GM12892 (cell line): ENCODE measurements around the gene ZBTB40.

ENCODE experiments used
- POLR2A ChIP-seq: IDR thresholded peaks from 2 replicates; pipeline ENCODE4 v1.6.1; 2011; ENCODE audit warnings: low read depth, low read length, control low read depth
- POLR2AphosphoS5 ChIP-seq: IDR thresholded peaks from 2 replicates; pipeline ENCODE4 v1.6.1; 2011; ENCODE audit warnings: low read depth, low read length, control low read depth

DNA sequence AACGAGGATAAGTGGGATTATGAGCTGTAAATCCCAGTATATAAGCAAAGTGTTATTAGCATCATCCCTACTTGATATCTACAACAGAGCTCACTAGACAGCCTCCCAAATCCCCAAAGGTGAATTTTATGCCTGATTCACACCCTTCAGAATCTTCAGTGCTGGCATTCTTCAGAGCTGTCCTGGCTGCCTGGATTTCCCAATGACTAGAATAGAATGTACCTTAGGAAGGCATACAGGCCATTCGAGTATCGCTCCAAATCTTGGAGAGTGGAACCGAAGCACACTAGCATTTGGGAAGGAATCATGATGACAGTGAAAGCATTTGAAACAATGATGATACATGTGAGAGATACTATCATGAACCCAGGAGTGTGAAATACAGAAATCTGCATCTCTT is 22.3 kb downstream of the ZBTB40 start:
- no peak for TF ChIP-seq POLR2A
- no peak for TF ChIP-seq POLR2AphosphoS5
